ENCODE measurements around the gene HOXD12.

GRCh38 chr2:176109946-176110345 is 10.4 kb downstream of the HOXD12 start:
- TF ChIP-seq, protein P1, sequence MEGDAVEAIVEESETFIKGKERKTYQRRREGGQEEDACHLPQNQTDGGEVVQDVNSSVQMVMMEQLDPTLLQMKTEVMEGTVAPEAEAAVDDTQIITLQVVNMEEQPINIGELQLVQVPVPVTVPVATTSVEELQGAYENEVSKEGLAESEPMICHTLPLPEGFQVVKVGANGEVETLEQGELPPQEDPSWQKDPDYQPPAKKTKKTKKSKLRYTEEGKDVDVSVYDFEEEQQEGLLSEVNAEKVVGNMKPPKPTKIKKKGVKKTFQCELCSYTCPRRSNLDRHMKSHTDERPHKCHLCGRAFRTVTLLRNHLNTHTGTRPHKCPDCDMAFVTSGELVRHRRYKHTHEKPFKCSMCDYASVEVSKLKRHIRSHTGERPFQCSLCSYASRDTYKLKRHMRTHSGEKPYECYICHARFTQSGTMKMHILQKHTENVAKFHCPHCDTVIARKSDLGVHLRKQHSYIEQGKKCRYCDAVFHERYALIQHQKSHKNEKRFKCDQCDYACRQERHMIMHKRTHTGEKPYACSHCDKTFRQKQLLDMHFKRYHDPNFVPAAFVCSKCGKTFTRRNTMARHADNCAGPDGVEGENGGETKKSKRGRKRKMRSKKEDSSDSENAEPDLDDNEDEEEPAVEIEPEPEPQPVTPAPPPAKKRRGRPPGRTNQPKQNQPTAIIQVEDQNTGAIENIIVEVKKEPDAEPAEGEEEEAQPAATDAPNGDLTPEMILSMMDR (IDR thresholded peaks at IDR 0.05; ENCODE audit: low read length): no peak
- TF ChIP-seq EZH2 (IDR thresholded peaks at IDR 0.05; ENCODE audit: borderline replicate concordance, low read length): no peak
